HG03442 (cell line): ENCODE results near the gene THY1.
"Not testable (repeated sequence)": the region's sequence is repeated elsewhere in the genome, so short reads cannot be mapped to it uniquely, and the experiment has no call there.

Experiments
- ATAC-seq: cut with Tn5 transposase; IDR thresholded peaks from one replicate; pipeline ENCODE4 v1.9.1; 2021; ENCODE audit warnings: mild to moderate bottlenecking, moderate library complexity; ENCODE audit not compliant: unreplicated experiment

Gene THY1

GRCh38 chr11:119388103-119388502 lies 34.9 kb downstream of the THY1 start:
- no peak for ATAC-seq

- ATAC-seq: no peak
These were observed 38.6 kb downstream of the THY1 start for GRCh38 chr11:119384332-119384731.

GRCh38 chr11:119382513-119382912 lies 40.5 kb downstream of the THY1 start:
- ATAC-seq: not testable (repeated sequence)

GRCh38 chr11:119382101-119382500 lies 40.9 kb downstream of the THY1 start:
- ATAC-seq: no peak

GRCh38 chr11:119381181-119381988 lies 41.6 kb downstream of the THY1 start, which contains the start of gene USP2:
Gene USP2, minus strand, starts transcription at chr11:119381690. Its CDS starts 8,210 bp downstream, at chr11:119373480.
- peak; percentile 94 for ATAC-seq

GRCh38 chr11:119380827-119381180 lies 42.2 kb downstream of the THY1 start:
- ATAC-seq: no peak

GRCh38 chr11:119380160-119380826 lies 42.7 kb downstream of the THY1 start:
- no peak for ATAC-seq

- no peak for ATAC-seq
These were observed 44.0 kb downstream of the THY1 start for GRCh38 chr11:119378851-119379465.

- ATAC-seq: no peak
These were observed 44.9 kb downstream of the THY1 start for GRCh38 chr11:119377961-119378667.

GRCh38 chr11:119377112-119377901 lies 45.7 kb downstream of the THY1 start:
- no peak for ATAC-seq

GRCh38 chr11:119376197-119376847 lies 46.6 kb downstream of the THY1 start:
- no peak for ATAC-seq

- ATAC-seq: no peak
These were observed 47.4 kb downstream of the THY1 start for GRCh38 chr11:119375337-119376196.

GRCh38 chr11:119374632-119375336 lies 48.2 kb downstream of the THY1 start:
- no peak for ATAC-seq

- no peak for ATAC-seq
These were observed 48.9 kb downstream of the THY1 start for GRCh38 chr11:119373921-119374631.

GRCh38 chr11:119373059-119373920 lies 49.7 kb downstream of the THY1 start:
- ATAC-seq: no peak

GRCh38 chr11:119372260-119373058 lies 50.5 kb downstream of the THY1 start:
- ATAC-seq: no peak
